WI38 (cell line): Measurements from ENCODE around the gene CDC42.

Source experiments
- H3K4me3 ChIP-seq: 2 replicates; pipeline ENCODE4 v1.5.1; 2011; ENCODE audit warnings: low read depth, mild to moderate bottlenecking, control low read depth, low read length
- CTCF ChIP-seq: IDR thresholded peaks from 2 replicates; pipeline ENCODE4 v1.5.1; 2012; ENCODE audit warnings: low read depth, mild to moderate bottlenecking, control low read depth, low read length

CDC42 gene

GRCh38 chr1:22037520-22037919 lies 15.0 kb upstream of the CDC42 start:
- H3K4me3 ChIP-seq: no peak overlapping the region
- TF ChIP-seq CTCF: no peak

- H3K4me3 ChIP-seq: no peak overlapping the region
- no peak for TF ChIP-seq CTCF
Observed at GRCh38 chr1:22038036-22038435, 14.5 kb upstream of the CDC42 start.

GRCh38 chr1:22039594-22040285 lies 12.8 kb upstream of the CDC42 start:
- no peak overlapping the region for H3K4me3 ChIP-seq
- no peak for TF ChIP-seq CTCF

- TF ChIP-seq CTCF: no peak
- H3K4me3 ChIP-seq: no peak overlapping the region
Observed at GRCh38 chr1:22040286-22040623, 12.3 kb upstream of the CDC42 start.

- H3K4me3 ChIP-seq: no peak overlapping the region
- no peak for TF ChIP-seq CTCF
Observed at GRCh38 chr1:22041505-22041904, 11.0 kb upstream of the CDC42 start.

- H3K4me3 ChIP-seq: no peak overlapping the region
- TF ChIP-seq CTCF: no peak
Observed at GRCh38 chr1:22043198-22043769, 9.2 kb upstream of the CDC42 start.

- no peak overlapping the region for H3K4me3 ChIP-seq
- TF ChIP-seq CTCF: no peak
Observed at GRCh38 chr1:22044690-22045420, 7.7 kb upstream of the CDC42 start.
